AG09319 (cell line): ENCODE data around the gene HOXB6.

ENCODE experiments used
- DNase-seq: peaks from one replicate; pipeline ENCODE4 v3.0.0-alpha.2; 2010; ENCODE audit warnings: low read depth; ENCODE audit errors: extremely low read depth
- CTCF ChIP-seq: IDR thresholded peaks from 2 replicates; pipeline ENCODE4 v1.5.1; 2011; ENCODE audit warnings: low read depth, mild to moderate bottlenecking, inconsistent platforms, low read length, moderate library complexity

The HOXB6 gene

GRCh38 chr17:48627623-48628521 lies 23.1 kb upstream of the HOXB6 start:
- no peak for TF ChIP-seq CTCF
- DNase-seq = no peak

GRCh38 chr17:48627118-48627597 lies 22.4 kb upstream of the HOXB6 start:
- no peak for DNase-seq
- no peak for TF ChIP-seq CTCF

GRCh38 chr17:48626245-48627117 lies 21.7 kb upstream of the HOXB6 start, which contains the start of gene HOXB9:
Gene HOXB9 (minus strand): TSS chr17:48626358. CDS start chr17:48626269, 89 bp downstream.
- no peak for TF ChIP-seq CTCF
- no peak for DNase-seq

GRCh38 chr17:48625495-48626244 lies 20.9 kb upstream of the HOXB6 start:
- DNase-seq = no peak

GRCh38 chr17:48624544-48625494 lies 20.0 kb upstream of the HOXB6 start:
- DNase-seq = no peak
- TF ChIP-seq CTCF = no peak

More at GRCh38 chr17:48625495-48626244, 20.9 kb upstream of the HOXB6 start:
- no peak for TF ChIP-seq CTCF

- TF ChIP-seq CTCF = no peak
- DNase-seq = no peak
Measured at GRCh38 chr17:48624118-48624517, 19.3 kb upstream of the HOXB6 start.
